Right atrium auricular region (tissue), 2 donors: ENCODE data around the gene PLBD1. TPM values are rescaled to one million over a fixed set of nuclear protein-coding genes. Genes with fewer than 3 reads are reported as not detected.

Experiments
- DNase-seq: peaks from one replicate; pipeline ENCODE4 v3.0.0-alpha.2; 2019; ENCODE audit warnings: low spot score
- H3K27ac ChIP-seq, 2 donors: fragments of 200-600 bp; sonication (generic); 1 replicate in 1 of 2; 2 replicates in 1 of 2; pipeline ENCODE4 v1.5.1; 2016 to 2019
- H3K27me3 ChIP-seq, 2 donors: fragments of 200-600 bp; sonication (generic); one replicate each; pipeline versions ENCODE4 v1.5.1 to v1.6.0; 2017 to 2019
- H3K36me3 ChIP-seq: fragments of 200-600 bp; sonication (generic); one replicate; pipeline ENCODE4 v1.5.1; 2016
- H3K4me1 ChIP-seq, 2 donors: fragments of 200-600 bp; sonication (generic); one replicate each; pipeline versions ENCODE4 v1.5.1 to v1.6.0; 2017 to 2019
- H3K4me3 ChIP-seq, 2 donors: fragments of 200-600 bp; sonication (generic); 1 replicate in 1 of 2; 2 replicates in 1 of 2; pipeline ENCODE4 v1.5.1; 2017 to 2019; ENCODE audit warnings: mild to moderate bottlenecking in 1 of 2, moderate library complexity in 1 of 2
- H3K9me3 ChIP-seq, 2 donors: fragments of 200-600 bp; sonication (generic); one replicate each; pipeline ENCODE4 v1.5.1; 2019
- CTCF ChIP-seq, 2 donors: fragments of 200-600 bp; sonication (generic); IDR thresholded peaks; one replicate each; pipeline ENCODE4 v1.5.1; 2019; ENCODE audit warnings: antibody characterized with exemption in 2 of 2
- total RNA-seq, 2 donors: library from RNA; depleted of rRNA; stranded (reverse); fragments of >200 nt; gene quantifications; one replicate each; pipeline ENCODE4 v1.1.0, GENCODE V29; 2016

PLBD1 gene
- total RNA-seq, 2 donors from 2014 or later: 15.1 to 21.5 TPM

GRCh38 chr12:14575585-14575984, 7.9 kb upstream of the PLBD1 start:
- Histone ChIP-seq H3K4me1 (no peaks in the 10 kb centered on the region), H3K4me3 (no peak overlapping the region), H3K36me3 (no peaks in the 10 kb centered on the region), H3K9me3 (no peaks in the 10 kb centered on the region), H3K27me3 (no peaks in the 10 kb centered on the region), H3K27ac (no peak overlapping the region)
- no peak for TF ChIP-seq CTCF (IDR thresholded peaks at IDR 0.05)
- no peak for DNase-seq

- Histone ChIP-seq H3K27me3 (no peaks in the 10 kb centered on the region), H3K4me3 (no peak overlapping the region), H3K36me3 (no peaks in the 10 kb centered on the region), H3K9me3 (no peaks in the 10 kb centered on the region), H3K4me1 (peaks cover 0 to 5% of the 10 kb centered on the region in 2 donors), H3K27ac (no peak overlapping the region)
- no peak for TF ChIP-seq CTCF (IDR thresholded peaks at IDR 0.05)
- DNase-seq: no peak
Observed at GRCh38 chr12:14573118-14573517, 5.4 kb upstream of the PLBD1 start.

GRCh38 chr12:14572401-14572800, 4.7 kb upstream of the PLBD1 start:
- no peak for DNase-seq
- Histone ChIP-seq H3K27ac (no peak overlapping the region), H3K36me3 (no peaks in the 10 kb centered on the region), H3K4me3 (no peak overlapping the region), H3K4me1 (peaks cover 0 to 10% of the 10 kb centered on the region in 2 donors), H3K27me3 (no peaks in the 10 kb centered on the region), H3K9me3 (no peaks in the 10 kb centered on the region)
- no peak for TF ChIP-seq CTCF (IDR thresholded peaks at IDR 0.05)

GRCh38 chr12:14571779-14572178, 4.1 kb upstream of the PLBD1 start:
- Histone ChIP-seq H3K27me3 (no peaks in the 10 kb centered on the region), H3K27ac (no peak overlapping the region), H3K36me3 (no peaks in the 10 kb centered on the region), H3K4me3 (no peak overlapping the region), H3K9me3 (no peaks in the 10 kb centered on the region), H3K4me1 (peaks cover 0 to 10% of the 10 kb centered on the region in 2 donors)
- no peak for DNase-seq
- no peak for TF ChIP-seq CTCF (IDR thresholded peaks at IDR 0.05)

GRCh38 chr12:14570231-14570630, 2.5 kb upstream of the PLBD1 start:
- no peak for TF ChIP-seq CTCF (IDR thresholded peaks at IDR 0.05)
- Histone ChIP-seq H3K27me3 (no peaks in the 10 kb centered on the region), H3K27ac (no peak overlapping the region), H3K4me3 (no peak overlapping the region), H3K36me3 (no peaks in the 10 kb centered on the region), H3K4me1 (peaks cover 0 to 10% of the 10 kb centered on the region in 2 donors), H3K9me3 (no peaks in the 10 kb centered on the region)
- DNase-seq: no peak

GRCh38 chr12:14564336-14564959, 3.2 kb downstream of the PLBD1 start:
- Histone ChIP-seq H3K9me3 (no peaks in the 10 kb centered on the region), H3K4me1 (peaks cover 0 to 23% of the 10 kb centered on the region in 2 donors), H3K27ac (no peak overlapping the region), H3K27me3 (no peaks in the 10 kb centered on the region), H3K36me3 (no peaks in the 10 kb centered on the region), H3K4me3 (no peak overlapping the region)
- no peak for DNase-seq
- TF ChIP-seq CTCF (IDR thresholded peaks at IDR 0.05): no peak
